HEK293 (cell line): ENCODE measurements around the gene AHCYL1.
A peak's percentile ranks its signal among the peaks of the same experiment; 100 is the strongest.

Source experiments
- CTCF ChIA-PET: fragments of 350-600 bp; formaldehyde crosslinking; extraction: SDS; loops from one replicate; lab custom pipeline; 2021; ENCODE audit warnings: antibody characterized with exemption; lab: Yijun Ruan, JAX
- POLR2A ChIA-PET: fragments of 300-600 bp; formaldehyde crosslinking; extraction: SDS; loops from one replicate; lab custom pipeline; 2020; ENCODE audit warnings: antibody characterized with exemption, inconsistent platforms; lab: Yijun Ruan, JAX
- H3K27ac ChIP-seq: fragments of 200-500 bp; sonication (Bioruptor generic); 2 replicates; pipeline ENCODE4 v1.5.1; 2014; ENCODE audit warnings: low read depth, low read length, control low read depth, inconsistent platforms; ENCODE audit errors: extremely low read depth
- H3K36me3 ChIP-seq, 2 experiments: fragments of 200-500 bp in 1 of 2; sonication (Bioruptor generic) in 1 of 2; 1 replicate in 1 of 2; 2 replicates in 1 of 2; pipeline ENCODE4 v1.5.1; 2014 to 2017; ENCODE audit warnings: inconsistent platforms in 2 of 2, low read length in 2 of 2; ENCODE audit not compliant: control insufficient read depth in 2 of 2, insufficient read depth in 1 of 2
- H3K4me1 ChIP-seq: fragments of 200-500 bp; sonication (Bioruptor generic); 2 replicates; pipeline ENCODE4 v1.5.1; 2014; ENCODE audit warnings: mild to moderate bottlenecking, low read length, inconsistent platforms; ENCODE audit not compliant: control insufficient read depth, insufficient read depth
- H3K4me3 ChIP-seq: 2 replicates; pipeline ENCODE4 v1.5.1; 2011; ENCODE audit warnings: low read depth, mild to moderate bottlenecking, control low read depth, low read length, moderate library complexity
- H3K9me3 ChIP-seq: fragments of 200-500 bp; sonication (Bioruptor generic); 2 replicates; pipeline ENCODE4 v1.5.1; 2014; ENCODE audit warnings: low read depth, low read length, inconsistent platforms; ENCODE audit not compliant: control insufficient read depth, insufficient read depth
- KLF10 ChIP-seq: fragments of 450-650 bp; IDR thresholded peaks from 2 replicates; pipeline ENCODE4 v1.5.1; 2018; ENCODE audit warnings: missing biosample characterization, mild to moderate bottlenecking, missing genetic modification characterization
- SP3 ChIP-seq: fragments of 450-650 bp; formaldehyde crosslinking; IDR thresholded peaks from 2 replicates; pipeline ENCODE4 v1.5.1; 2016; ENCODE audit warnings: missing biosample characterization, missing genetic modification characterization
- ZBTB48 ChIP-seq: fragments of 450-650 bp; formaldehyde crosslinking; IDR thresholded peaks from 2 replicates; pipeline ENCODE4 v1.5.1; 2016; ENCODE audit warnings: missing biosample characterization, missing genetic modification characterization
- ZBTB8A ChIP-seq: fragments of 450-650 bp; formaldehyde crosslinking; IDR thresholded peaks from 2 replicates; pipeline ENCODE4 v1.5.1; 2016; ENCODE audit warnings: missing biosample characterization, missing genetic modification characterization
- ZEB2 ChIP-seq: fragments of 450-650 bp; formaldehyde crosslinking; IDR thresholded peaks from 2 replicates; pipeline ENCODE4 v1.5.1; 2016; ENCODE audit warnings: missing biosample characterization, missing genetic modification characterization
- ZFHX2 ChIP-seq: fragments of 450-650 bp; formaldehyde crosslinking; conservative IDR thresholded peaks from 2 replicates; pipeline ENCODE4 v1.5.1; 2016; ENCODE audit warnings: missing biosample characterization, missing genetic modification characterization
- ZFP3 ChIP-seq: fragments of 450-650 bp; formaldehyde crosslinking; IDR thresholded peaks from 2 replicates; pipeline ENCODE4 v1.5.1; 2016; ENCODE audit warnings: low read depth, missing biosample characterization, missing genetic modification characterization
- ZIC2 ChIP-seq: fragments of 450-650 bp; formaldehyde crosslinking; IDR thresholded peaks from 2 replicates; pipeline ENCODE4 v1.5.1; 2016; ENCODE audit warnings: missing biosample characterization, missing genetic modification characterization
- ZNF114 ChIP-seq: fragments of 450-650 bp; formaldehyde crosslinking; IDR thresholded peaks from 2 replicates; pipeline ENCODE4 v1.5.0; 2017; ENCODE audit warnings: missing biosample characterization, missing genetic modification characterization
- ZNF146 ChIP-seq: fragments of 450-650 bp; formaldehyde crosslinking; IDR thresholded peaks from 2 replicates; pipeline ENCODE4 v1.5.1; 2016; ENCODE audit warnings: missing biosample characterization, missing genetic modification characterization
- ZNF155 ChIP-seq: fragments of 450-650 bp; formaldehyde crosslinking; IDR thresholded peaks from 2 replicates; pipeline ENCODE4 v1.5.1; 2016; ENCODE audit warnings: missing biosample characterization, missing genetic modification characterization
- ZNF169 ChIP-seq: fragments of 450-650 bp; formaldehyde crosslinking; IDR thresholded peaks from 2 replicates; pipeline ENCODE4 v1.5.1; 2016; ENCODE audit warnings: missing biosample characterization, missing genetic modification characterization
- ZNF324 ChIP-seq: fragments of 450-650 bp; formaldehyde crosslinking; IDR thresholded peaks from 2 replicates; pipeline ENCODE4 v1.5.1; 2016; ENCODE audit warnings: missing biosample characterization, missing genetic modification characterization
- ZNF37A ChIP-seq: fragments of 450-650 bp; IDR thresholded peaks from 2 replicates; pipeline ENCODE4 v1.5.1; 2018; ENCODE audit warnings: missing biosample characterization, missing genetic modification characterization
- ZNF423 ChIP-seq: fragments of 450-650 bp; formaldehyde crosslinking; IDR thresholded peaks from 2 replicates; pipeline ENCODE4 v1.5.1; 2016; ENCODE audit warnings: missing biosample characterization, missing genetic modification characterization
- ZNF48 ChIP-seq: fragments of 450-650 bp; formaldehyde crosslinking; IDR thresholded peaks from 2 replicates; pipeline ENCODE4 v1.5.1; 2016; ENCODE audit warnings: missing biosample characterization, missing genetic modification characterization
- ZNF510 ChIP-seq: fragments of 450-650 bp; formaldehyde crosslinking; IDR thresholded peaks from 2 replicates; pipeline ENCODE4 v1.5.1; 2018; ENCODE audit warnings: mild to moderate bottlenecking, missing genetic modification characterization, missing biosample characterization; ENCODE audit not compliant: insufficient replicate concordance
- ZNF610 ChIP-seq: fragments of 450-650 bp; formaldehyde crosslinking; IDR thresholded peaks from 2 replicates; pipeline ENCODE4 v1.5.1; 2016; ENCODE audit warnings: missing biosample characterization, missing genetic modification characterization, borderline replicate concordance
- ZNF626 ChIP-seq: fragments of 450-650 bp; sonication (Bioruptor Pico); formaldehyde crosslinking; IDR thresholded peaks from 2 replicates; pipeline ENCODE4 v1.5.1; 2018; ENCODE audit warnings: missing biosample characterization, missing genetic modification characterization, inconsistent platforms
- ZNF830 ChIP-seq: fragments of 450-650 bp; IDR thresholded peaks from 2 replicates; pipeline ENCODE4 v1.5.0; 2018; ENCODE audit warnings: missing biosample characterization, missing genetic modification characterization, low read depth, mild to moderate bottlenecking, moderate library complexity
- ZSCAN23 ChIP-seq: fragments of 450-650 bp; formaldehyde crosslinking; IDR thresholded peaks from 2 replicates; pipeline ENCODE4 v1.5.1; 2016; ENCODE audit warnings: missing biosample characterization, missing genetic modification characterization
- TF ChIP-seq, protein P1 (sequence below): fragments of 450-650 bp; formaldehyde crosslinking; IDR thresholded peaks from 2 replicates; pipeline ENCODE4 v1.5.1; 2016; ENCODE audit warnings: missing biosample characterization, missing genetic modification characterization
- TF ChIP-seq, protein P2 (sequence below): fragments of 450-650 bp; formaldehyde crosslinking; IDR thresholded peaks from 2 replicates; pipeline ENCODE4 v1.5.1; 2016; ENCODE audit warnings: missing biosample characterization, missing genetic modification characterization
- TF ChIP-seq, protein P3 (sequence below): fragments of 450-650 bp; formaldehyde crosslinking; IDR thresholded peaks from 2 replicates; pipeline ENCODE4 v1.5.1; 2016; ENCODE audit warnings: missing biosample characterization, missing genetic modification characterization
- TF ChIP-seq, protein P4 (sequence below): fragments of 450-650 bp; formaldehyde crosslinking; IDR thresholded peaks from 2 replicates; pipeline ENCODE4 v1.5.1; 2016; ENCODE audit warnings: missing biosample characterization, missing genetic modification characterization
- TF ChIP-seq, protein P5 (sequence below): fragments of 450-650 bp; formaldehyde crosslinking; IDR thresholded peaks from 2 replicates; pipeline ENCODE4 v1.5.1; 2016; ENCODE audit warnings: missing biosample characterization, missing genetic modification characterization

Gene AHCYL1

DNA sequence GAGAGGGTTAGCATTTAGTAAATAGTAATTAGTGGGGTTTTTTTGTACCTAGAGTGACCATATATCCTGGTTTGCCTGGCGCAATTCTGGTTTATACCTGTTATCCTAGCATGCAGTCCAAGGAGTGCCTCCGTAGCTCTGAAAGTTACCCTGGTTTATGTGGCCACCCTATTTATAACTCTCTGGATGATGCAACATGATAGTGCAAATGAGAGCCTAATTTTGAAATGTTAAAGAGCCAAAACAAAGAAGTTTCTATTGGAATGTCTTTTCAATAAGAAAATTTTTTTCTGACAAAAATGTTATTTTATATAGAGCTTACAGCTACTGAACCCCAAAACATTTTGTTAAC lies 5.7 kb downstream of the AHCYL1 start:
- TF ChIP-seq ZNF48 (tag by site-specific recombination) (no peak), ZBTB48 (tag by site-specific recombination) (no peak), ZNF146 (tag by site-specific recombination) (no peak), SP3 (tag by site-specific recombination) (no peak), ZNF114 (tag by site-specific recombination) (no peak), ZBTB8A (tag by site-specific recombination) (no peak), ZNF155 (tag by site-specific recombination) (no peak), ZNF626 (tag by site-specific recombination) (no peak), ZNF510 (tag by site-specific recombination) (no peak), ZSCAN23 (tag by site-specific recombination) (no peak)
- no peaks in the 10 kb centered on the region for H3K9me3 ChIP-seq
- H3K4me1 ChIP-seq, result 0 out of 2 replicates have a peak, but pooled peaks cover 3% of the 10 kb centered on the region
- H3K36me3 ChIP-seq, result peaks cover 0 to 27% of the 10 kb centered on the region in 2 experiments; a peak in 1 of 3 replicates
- ChIA-PET POLR2A (no interaction called here), CTCF (interaction anchor here (0.7 to 0.8 kb wide), 2 partner anchors 431 to 444 kb away, joined by 3 to 4 read pairs; no protein-coding TSS in a partner anchor)
- no peak overlapping the region for H3K27ac ChIP-seq
- no peak overlapping the region for H3K4me3 ChIP-seq

DNA sequence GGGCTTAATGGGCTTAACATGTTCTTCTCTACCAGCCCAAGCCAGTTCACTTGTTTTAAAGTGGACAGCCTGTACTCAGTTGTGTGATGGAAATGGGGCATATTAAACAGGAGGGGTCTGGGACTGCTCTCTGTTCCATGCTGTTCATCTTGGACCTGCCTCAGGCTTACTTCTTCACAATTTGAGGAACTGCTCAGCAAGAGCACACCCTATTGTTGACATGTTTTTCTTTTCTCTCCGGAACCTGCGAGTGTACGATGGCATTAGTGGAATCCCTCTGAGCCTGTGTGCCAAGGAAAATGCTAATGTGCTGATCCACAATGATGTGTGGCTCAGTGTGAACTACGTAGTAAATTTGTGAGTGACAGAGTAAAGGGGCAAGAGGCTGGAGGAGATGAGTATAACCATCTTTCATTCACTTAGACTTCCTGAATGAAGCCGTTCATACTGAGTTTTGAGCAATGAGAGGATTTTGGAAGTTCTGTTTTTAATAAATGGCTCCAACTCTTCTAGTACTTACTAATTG lies 6.9 kb downstream of the AHCYL1 start:
- peaks cover 0 to 34% of the 10 kb centered on the region in 2 experiments; a peak in 2 of 3 replicates for H3K36me3 ChIP-seq
- TF ChIP-seq, protein P1, sequence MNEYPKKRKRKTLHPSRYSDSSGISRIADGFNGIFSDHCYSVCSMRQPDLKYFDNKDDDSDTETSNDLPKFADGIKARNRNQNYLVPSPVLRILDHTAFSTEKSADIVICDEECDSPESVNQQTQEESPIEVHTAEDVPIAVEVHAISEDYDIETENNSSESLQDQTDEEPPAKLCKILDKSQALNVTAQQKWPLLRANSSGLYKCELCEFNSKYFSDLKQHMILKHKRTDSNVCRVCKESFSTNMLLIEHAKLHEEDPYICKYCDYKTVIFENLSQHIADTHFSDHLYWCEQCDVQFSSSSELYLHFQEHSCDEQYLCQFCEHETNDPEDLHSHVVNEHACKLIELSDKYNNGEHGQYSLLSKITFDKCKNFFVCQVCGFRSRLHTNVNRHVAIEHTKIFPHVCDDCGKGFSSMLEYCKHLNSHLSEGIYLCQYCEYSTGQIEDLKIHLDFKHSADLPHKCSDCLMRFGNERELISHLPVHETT (tag by site-specific recombination), result no peak
- TF ChIP-seq ZIC2 (tag by site-specific recombination), result peak; percentile 99
- TF ChIP-seq, all 188 proteins: peak for 1
- ChIA-PET POLR2A (interaction anchor here (0.6 to 1.2 kb wide), 2 partner anchors 11 to 102 kb away, joined by 3 read pairs; no protein-coding TSS in a partner anchor), CTCF (interaction anchor here (1.4 kb wide), 1 partner anchor 63 kb away, joined by 3 read pairs; no protein-coding TSS in a partner anchor)
- Histone ChIP-seq H3K27ac (no peak overlapping the region), H3K4me3 (no peak overlapping the region), H3K4me1 (0 out of 2 replicates have a peak, but pooled peaks cover 3% of the 10 kb centered on the region), H3K9me3 (no peaks in the 10 kb centered on the region)

DNA sequence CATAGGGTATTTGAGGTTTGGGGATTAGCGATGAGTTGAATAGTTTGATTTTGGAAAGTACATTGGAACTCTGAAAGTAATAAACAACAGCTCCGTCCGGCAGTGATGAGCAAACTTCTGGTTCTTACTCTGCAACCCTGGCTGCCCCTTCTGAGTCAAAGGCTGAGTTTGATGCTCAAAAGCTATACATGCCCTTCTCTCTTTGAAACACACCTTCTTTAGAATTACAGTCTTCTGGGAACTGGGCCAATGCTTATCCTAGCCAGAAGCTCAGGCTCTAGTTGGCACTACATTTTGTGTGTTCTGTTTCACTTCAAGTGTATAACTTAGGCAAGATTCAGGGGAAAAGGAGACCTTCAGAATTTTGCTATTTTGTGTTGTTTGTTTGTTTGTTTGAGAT lies 9.3 kb downstream of the AHCYL1 start:
- Histone ChIP-seq H3K27ac (no peak overlapping the region), H3K36me3 (peaks cover 0 to 15% of the 10 kb centered on the region in 2 experiments; a peak in 2 of 3 replicates), H3K4me1 (peaks cover 6% of the 10 kb centered on the region; the same call in 1 of the 2 replicates), H3K4me3 (no peak overlapping the region), H3K9me3 (no peaks in the 10 kb centered on the region)
- ChIA-PET POLR2A (interaction anchor here (0.7 to 1.6 kb wide), 3 partner anchors 9 to 10 kb away, joined by 3 to 6 read pairs (median 4); partner anchors contain the start of gene AHCYL1), CTCF (interaction anchor here (0.7 to 1.7 kb wide), 5 partner anchors 10 to 217 kb away, joined by 3 to 10 read pairs (median 4); partner anchors contain the start of gene AHCYL1)
- no peak for TF ChIP-seq SP3 (tag by site-specific recombination)
- TF ChIP-seq ZFP3 (tag by site-specific recombination), result no peak
- TF ChIP-seq ZFHX2, result no peak
- TF ChIP-seq ZNF423 (tag by site-specific recombination), result no peak
- TF ChIP-seq KLF10 (tag by site-specific recombination), result no peak
- TF ChIP-seq, protein P2, sequence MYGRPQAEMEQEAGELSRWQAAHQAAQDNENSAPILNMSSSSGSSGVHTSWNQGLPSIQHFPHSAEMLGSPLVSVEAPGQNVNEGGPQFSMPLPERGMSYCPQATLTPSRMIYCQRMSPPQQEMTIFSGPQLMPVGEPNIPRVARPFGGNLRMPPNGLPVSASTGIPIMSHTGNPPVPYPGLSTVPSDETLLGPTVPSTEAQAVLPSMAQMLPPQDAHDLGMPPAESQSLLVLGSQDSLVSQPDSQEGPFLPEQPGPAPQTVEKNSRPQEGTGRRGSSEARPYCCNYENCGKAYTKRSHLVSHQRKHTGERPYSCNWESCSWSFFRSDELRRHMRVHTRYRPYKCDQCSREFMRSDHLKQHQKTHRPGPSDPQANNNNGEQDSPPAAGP (tag by site-specific recombination), result no peak
- no peak for TF ChIP-seq ZNF610 (tag by site-specific recombination)
- TF ChIP-seq ZEB2 (tag by site-specific recombination), result no peak
- TF ChIP-seq, protein P3, sequence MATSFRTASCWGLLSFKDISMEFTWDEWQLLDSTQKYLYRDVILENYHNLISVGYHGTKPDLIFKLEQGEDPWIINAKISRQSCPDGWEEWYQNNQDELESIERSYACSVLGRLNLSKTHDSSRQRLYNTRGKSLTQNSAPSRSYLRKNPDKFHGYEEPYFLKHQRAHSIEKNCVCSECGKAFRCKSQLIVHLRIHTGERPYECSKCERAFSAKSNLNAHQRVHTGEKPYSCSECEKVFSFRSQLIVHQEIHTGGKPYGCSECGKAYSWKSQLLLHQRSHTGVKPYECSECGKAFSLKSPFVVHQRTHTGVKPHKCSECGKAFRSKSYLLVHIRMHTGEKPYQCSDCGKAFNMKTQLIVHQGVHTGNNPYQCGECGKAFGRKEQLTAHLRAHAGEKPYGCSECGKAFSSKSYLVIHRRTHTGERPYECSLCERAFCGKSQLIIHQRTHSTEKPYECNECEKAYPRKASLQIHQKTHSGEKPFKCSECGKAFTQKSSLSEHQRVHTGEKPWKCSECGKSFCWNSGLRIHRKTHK (tag by site-specific recombination), result no peak
- no peak for TF ChIP-seq ZNF37A (tag by site-specific recombination)
- TF ChIP-seq, protein P4, sequence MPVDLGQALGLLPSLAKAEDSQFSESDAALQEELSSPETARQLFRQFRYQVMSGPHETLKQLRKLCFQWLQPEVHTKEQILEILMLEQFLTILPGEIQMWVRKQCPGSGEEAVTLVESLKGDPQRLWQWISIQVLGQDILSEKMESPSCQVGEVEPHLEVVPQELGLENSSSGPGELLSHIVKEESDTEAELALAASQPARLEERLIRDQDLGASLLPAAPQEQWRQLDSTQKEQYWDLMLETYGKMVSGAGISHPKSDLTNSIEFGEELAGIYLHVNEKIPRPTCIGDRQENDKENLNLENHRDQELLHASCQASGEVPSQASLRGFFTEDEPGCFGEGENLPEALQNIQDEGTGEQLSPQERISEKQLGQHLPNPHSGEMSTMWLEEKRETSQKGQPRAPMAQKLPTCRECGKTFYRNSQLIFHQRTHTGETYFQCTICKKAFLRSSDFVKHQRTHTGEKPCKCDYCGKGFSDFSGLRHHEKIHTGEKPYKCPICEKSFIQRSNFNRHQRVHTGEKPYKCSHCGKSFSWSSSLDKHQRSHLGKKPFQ, result no peak
- TF ChIP-seq, protein P5, sequence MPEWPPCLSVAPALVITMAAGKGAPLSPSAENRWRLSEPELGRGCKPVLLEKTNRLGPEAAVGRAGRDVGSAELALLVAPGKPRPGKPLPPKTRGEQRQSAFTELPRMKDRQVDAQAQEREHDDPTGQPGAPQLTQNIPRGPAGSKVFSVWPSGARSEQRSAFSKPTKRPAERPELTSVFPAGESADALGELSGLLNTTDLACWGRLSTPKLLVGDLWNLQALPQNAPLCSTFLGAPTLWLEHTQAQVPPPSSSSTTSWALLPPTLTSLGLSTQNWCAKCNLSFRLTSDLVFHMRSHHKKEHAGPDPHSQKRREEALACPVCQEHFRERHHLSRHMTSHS (tag by site-specific recombination), result no peak
- TF ChIP-seq ZNF830, result no peak
- TF ChIP-seq ZNF169 (tag by site-specific recombination), result no peak
- no peak for TF ChIP-seq ZNF324
